HEK293 (cell line): Measurements from ENCODE around the gene TRIM75.
"Not testable (repeated sequence)": the region's sequence is repeated elsewhere in the genome, so short reads cannot be mapped to it uniquely, and the experiment has no call there.

Source experiments
- CTCF ChIA-PET: fragments of 350-600 bp; formaldehyde crosslinking; extraction: SDS; loops from one replicate; lab custom pipeline; 2021; ENCODE audit warnings: antibody characterized with exemption; lab: Yijun Ruan, JAX
- POLR2A ChIA-PET: fragments of 300-600 bp; formaldehyde crosslinking; extraction: SDS; loops from one replicate; lab custom pipeline; 2020; ENCODE audit warnings: antibody characterized with exemption, inconsistent platforms; lab: Yijun Ruan, JAX
- H3K27ac ChIP-seq: fragments of 200-500 bp; sonication (Bioruptor generic); 2 replicates; pipeline ENCODE4 v1.5.1; 2014; ENCODE audit warnings: low read depth, low read length, control low read depth, inconsistent platforms; ENCODE audit errors: extremely low read depth
- H3K36me3 ChIP-seq, 2 experiments: fragments of 200-500 bp in 1 of 2; sonication (Bioruptor generic) in 1 of 2; 1 replicate in 1 of 2; 2 replicates in 1 of 2; pipeline ENCODE4 v1.5.1; 2014 to 2017; ENCODE audit warnings: inconsistent platforms in 2 of 2, low read length in 2 of 2; ENCODE audit not compliant: control insufficient read depth in 2 of 2, insufficient read depth in 1 of 2
- H3K4me1 ChIP-seq: fragments of 200-500 bp; sonication (Bioruptor generic); 2 replicates; pipeline ENCODE4 v1.5.1; 2014; ENCODE audit warnings: mild to moderate bottlenecking, low read length, inconsistent platforms; ENCODE audit not compliant: control insufficient read depth, insufficient read depth
- H3K4me3 ChIP-seq: 2 replicates; pipeline ENCODE4 v1.5.1; 2011; ENCODE audit warnings: low read depth, mild to moderate bottlenecking, control low read depth, low read length, moderate library complexity
- H3K9me3 ChIP-seq: fragments of 200-500 bp; sonication (Bioruptor generic); 2 replicates; pipeline ENCODE4 v1.5.1; 2014; ENCODE audit warnings: low read depth, low read length, inconsistent platforms; ENCODE audit not compliant: control insufficient read depth, insufficient read depth
- GLI2 ChIP-seq: fragments of 450-650 bp; formaldehyde crosslinking; IDR thresholded peaks from 2 replicates; pipeline ENCODE4; 2017; ENCODE audit warnings: missing biosample characterization, missing genetic modification characterization, low read depth, borderline replicate concordance
- HOXA7 ChIP-seq: sonication (generic); formaldehyde crosslinking; IDR thresholded peaks from 2 replicates; pipeline ENCODE4 v1.8.1; 2022; ENCODE audit warnings: missing genetic modification reagents, borderline replicate concordance
- HOXD13 ChIP-seq: sonication (generic); formaldehyde crosslinking; IDR thresholded peaks from 2 replicates; pipeline ENCODE4 v1.8.0; 2022; ENCODE audit warnings: missing genetic modification reagents, borderline replicate concordance
- REPIN1 ChIP-seq: fragments of 450-650 bp; formaldehyde crosslinking; IDR thresholded peaks from 2 replicates; pipeline ENCODE4 v1.5.1; 2017; ENCODE audit warnings: missing biosample characterization, missing genetic modification characterization, low read depth
- ZFP37 ChIP-seq: fragments of 450-650 bp; formaldehyde crosslinking; IDR thresholded peaks from 2 replicates; pipeline ENCODE4 v1.5.1; 2016; ENCODE audit warnings: missing biosample characterization, missing genetic modification characterization
- ZFP41 ChIP-seq: fragments of 450-650 bp; formaldehyde crosslinking; IDR thresholded peaks from 2 replicates; pipeline ENCODE4 v1.5.1; 2016; ENCODE audit warnings: missing biosample characterization, missing genetic modification characterization, borderline replicate concordance
- ZNF133 ChIP-seq: fragments of 450-650 bp; formaldehyde crosslinking; IDR thresholded peaks from 2 replicates; pipeline ENCODE4 v1.5.1; 2016; ENCODE audit warnings: missing biosample characterization, missing genetic modification characterization
- ZNF174 ChIP-seq: fragments of 450-650 bp; formaldehyde crosslinking; IDR thresholded peaks from 2 replicates; pipeline ENCODE4 v1.5.0; 2017; ENCODE audit warnings: missing biosample characterization, mild to moderate bottlenecking, missing genetic modification characterization
- ZNF239 ChIP-seq: fragments of 450-650 bp; formaldehyde crosslinking; IDR thresholded peaks from 2 replicates; pipeline ENCODE4 v1.5.1; 2016; ENCODE audit warnings: missing biosample characterization, missing genetic modification characterization
- ZNF426 ChIP-seq: fragments of 450-650 bp; formaldehyde crosslinking; IDR thresholded peaks from 2 replicates; pipeline ENCODE4 v1.5.1; 2017; ENCODE audit warnings: missing biosample characterization, missing genetic modification characterization, mild to moderate bottlenecking, inconsistent platforms, moderate library complexity
- ZNF596 ChIP-seq: fragments of 450-650 bp; IDR thresholded peaks from 2 replicates; pipeline ENCODE4 v1.5.0; 2018; ENCODE audit warnings: missing biosample characterization, mild to moderate bottlenecking, missing genetic modification characterization, moderate library complexity
- ZNF670 ChIP-seq: fragments of 450-650 bp; formaldehyde crosslinking; IDR thresholded peaks from 2 replicates; pipeline ENCODE4 v1.5.1; 2016; ENCODE audit warnings: missing biosample characterization, missing genetic modification characterization, low read depth
- ZNF830 ChIP-seq: fragments of 450-650 bp; IDR thresholded peaks from 2 replicates; pipeline ENCODE4 v1.5.0; 2018; ENCODE audit warnings: missing biosample characterization, missing genetic modification characterization, low read depth, mild to moderate bottlenecking, moderate library complexity
- ZSCAN18 ChIP-seq: fragments of 450-650 bp; formaldehyde crosslinking; IDR thresholded peaks from 2 replicates; pipeline ENCODE4 v1.5.1; 2016; ENCODE audit warnings: missing biosample characterization, missing genetic modification characterization
- TF ChIP-seq, protein P1 (sequence below): fragments of 450-650 bp; formaldehyde crosslinking; IDR thresholded peaks from 2 replicates; pipeline ENCODE4 v1.5.1; 2016; ENCODE audit warnings: missing biosample characterization, missing genetic modification characterization
- TF ChIP-seq, protein P2 (sequence below): fragments of 450-650 bp; formaldehyde crosslinking; IDR thresholded peaks from 2 replicates; pipeline ENCODE4 v1.5.1; 2016; ENCODE audit warnings: missing biosample characterization, missing genetic modification characterization

Gene TRIM75

GRCh38 chr4:165070560-165070959 lies 16.9 kb downstream of the TRIM75 start (continued):
- TF ChIP-seq, protein P1, sequence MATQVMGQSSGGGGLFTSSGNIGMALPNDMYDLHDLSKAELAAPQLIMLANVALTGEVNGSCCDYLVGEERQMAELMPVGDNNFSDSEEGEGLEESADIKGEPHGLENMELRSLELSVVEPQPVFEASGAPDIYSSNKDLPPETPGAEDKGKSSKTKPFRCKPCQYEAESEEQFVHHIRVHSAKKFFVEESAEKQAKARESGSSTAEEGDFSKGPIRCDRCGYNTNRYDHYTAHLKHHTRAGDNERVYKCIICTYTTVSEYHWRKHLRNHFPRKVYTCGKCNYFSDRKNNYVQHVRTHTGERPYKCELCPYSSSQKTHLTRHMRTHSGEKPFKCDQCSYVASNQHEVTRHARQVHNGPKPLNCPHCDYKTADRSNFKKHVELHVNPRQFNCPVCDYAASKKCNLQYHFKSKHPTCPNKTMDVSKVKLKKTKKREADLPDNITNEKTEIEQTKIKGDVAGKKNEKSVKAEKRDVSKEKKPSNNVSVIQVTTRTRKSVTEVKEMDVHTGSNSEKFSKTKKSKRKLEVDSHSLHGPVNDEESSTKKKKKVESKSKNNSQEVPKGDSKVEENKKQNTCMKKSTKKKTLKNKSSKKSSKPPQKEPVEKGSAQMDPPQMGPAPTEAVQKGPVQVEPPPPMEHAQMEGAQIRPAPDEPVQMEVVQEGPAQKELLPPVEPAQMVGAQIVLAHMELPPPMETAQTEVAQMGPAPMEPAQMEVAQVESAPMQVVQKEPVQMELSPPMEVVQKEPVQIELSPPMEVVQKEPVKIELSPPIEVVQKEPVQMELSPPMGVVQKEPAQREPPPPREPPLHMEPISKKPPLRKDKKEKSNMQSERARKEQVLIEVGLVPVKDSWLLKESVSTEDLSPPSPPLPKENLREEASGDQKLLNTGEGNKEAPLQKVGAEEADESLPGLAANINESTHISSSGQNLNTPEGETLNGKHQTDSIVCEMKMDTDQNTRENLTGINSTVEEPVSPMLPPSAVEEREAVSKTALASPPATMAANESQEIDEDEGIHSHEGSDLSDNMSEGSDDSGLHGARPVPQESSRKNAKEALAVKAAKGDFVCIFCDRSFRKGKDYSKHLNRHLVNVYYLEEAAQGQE (tag by site-specific recombination) = no peak

DNA sequence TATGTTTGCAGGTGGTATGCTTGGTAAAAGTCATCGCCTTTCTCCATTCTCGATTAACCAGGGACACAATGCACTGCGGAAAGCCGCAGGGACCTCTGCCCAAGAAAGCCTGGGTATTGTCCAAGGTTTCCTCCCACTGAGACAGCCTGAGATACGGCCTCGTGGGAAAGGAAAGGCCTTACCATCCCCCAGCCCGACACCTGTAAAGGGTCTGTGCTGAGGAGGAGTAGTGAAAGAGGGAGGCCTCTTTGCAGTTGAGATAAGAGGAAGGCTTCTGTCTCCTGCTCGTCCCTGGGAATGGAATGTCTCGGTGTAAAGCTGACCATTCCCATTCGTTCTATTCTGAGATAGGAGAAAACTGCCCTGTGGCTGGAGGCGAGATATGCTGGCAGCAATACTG lies 19.7 kb downstream of the TRIM75 start:
- H3K4me3 ChIP-seq, H3K27ac ChIP-seq, H3K9me3 ChIP-seq, H3K4me1 ChIP-seq, H3K36me3 ChIP-seq, POLR2A ChIA-PET: not testable (repeated sequence)
- CTCF ChIA-PET = interaction anchor here (0.8 kb wide), 1 partner anchor 10 kb away, joined by 3 read pairs; no protein-coding TSS in a partner anchor

- Histone ChIP-seq H3K9me3 (no peaks in the 10 kb centered on the region), H3K36me3 (peaks cover 0 to 8% of the 10 kb centered on the region in 2 experiments; a peak in 2 of 3 replicates), H3K4me1 (peaks cover 8% of the 10 kb centered on the region; the same call in 1 of the 2 replicates), H3K4me3 (no peak overlapping the region), H3K27ac (no peak overlapping the region)
- POLR2A ChIA-PET = no interaction called here
- CTCF ChIA-PET = no interaction called here
- no peak for TF ChIP-seq ZNF426 (tag by site-specific recombination)
- TF ChIP-seq, protein P2, sequence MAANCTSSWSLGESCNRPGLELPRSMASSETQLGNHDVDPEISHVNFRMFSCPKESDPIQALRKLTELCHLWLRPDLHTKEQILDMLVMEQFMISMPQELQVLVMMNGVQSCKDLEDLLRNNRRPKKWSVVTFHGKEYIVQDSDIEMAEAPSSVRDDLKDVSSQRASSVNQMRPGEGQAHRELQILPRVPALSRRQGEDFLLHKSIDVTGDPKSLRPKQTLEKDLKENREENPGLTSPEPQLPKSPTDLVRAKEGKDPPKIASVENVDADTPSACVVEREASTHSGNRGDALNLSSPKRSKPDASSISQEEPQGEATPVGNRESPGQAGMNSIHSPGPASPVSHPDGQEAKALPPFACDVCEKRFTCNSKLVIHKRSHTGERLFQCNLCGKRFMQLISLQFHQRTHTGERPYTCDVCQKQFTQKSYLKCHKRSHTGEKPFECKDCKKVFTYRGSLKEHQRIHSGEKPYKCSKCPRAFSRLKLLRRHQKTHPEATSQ (tag by site-specific recombination) = no peak
- no peak for TF ChIP-seq ZNF830 (tag by site-specific recombination)
- TF ChIP-seq GLI2 (tag by site-specific recombination) = no peak
- TF ChIP-seq HOXD13 (CRISPR knock-in tag) = no peak
- TF ChIP-seq ZNF239 = no peak
- no peak for TF ChIP-seq ZFP41 (tag by site-specific recombination)
- no peak for TF ChIP-seq ZNF174 (tag by site-specific recombination)
- no peak for TF ChIP-seq ZFP37 (tag by site-specific recombination)
- no peak for TF ChIP-seq HOXA7 (CRISPR knock-in tag)
- no peak for TF ChIP-seq ZSCAN18 (tag by site-specific recombination)
- TF ChIP-seq ZNF596 (tag by site-specific recombination) = no peak
- no peak for TF ChIP-seq ZNF670 (tag by site-specific recombination)
- no peak for TF ChIP-seq ZNF133
- TF ChIP-seq REPIN1 (tag by site-specific recombination) = no peak
Observed at GRCh38 chr4:165077034-165077578, 23.4 kb downstream of the TRIM75 start.
